Measurements from ENCODE around the gene SFXN5. TPM values are rescaled to one million over a fixed set of nuclear protein-coding genes. Genes with fewer than 3 reads are reported as not detected.

The SFXN5 gene
- total and polyA plus RNA-seq, 2 of the 4 experiments (the other 2 are of a cell fraction) = 8.6 to 17.0 TPM

DNA sequence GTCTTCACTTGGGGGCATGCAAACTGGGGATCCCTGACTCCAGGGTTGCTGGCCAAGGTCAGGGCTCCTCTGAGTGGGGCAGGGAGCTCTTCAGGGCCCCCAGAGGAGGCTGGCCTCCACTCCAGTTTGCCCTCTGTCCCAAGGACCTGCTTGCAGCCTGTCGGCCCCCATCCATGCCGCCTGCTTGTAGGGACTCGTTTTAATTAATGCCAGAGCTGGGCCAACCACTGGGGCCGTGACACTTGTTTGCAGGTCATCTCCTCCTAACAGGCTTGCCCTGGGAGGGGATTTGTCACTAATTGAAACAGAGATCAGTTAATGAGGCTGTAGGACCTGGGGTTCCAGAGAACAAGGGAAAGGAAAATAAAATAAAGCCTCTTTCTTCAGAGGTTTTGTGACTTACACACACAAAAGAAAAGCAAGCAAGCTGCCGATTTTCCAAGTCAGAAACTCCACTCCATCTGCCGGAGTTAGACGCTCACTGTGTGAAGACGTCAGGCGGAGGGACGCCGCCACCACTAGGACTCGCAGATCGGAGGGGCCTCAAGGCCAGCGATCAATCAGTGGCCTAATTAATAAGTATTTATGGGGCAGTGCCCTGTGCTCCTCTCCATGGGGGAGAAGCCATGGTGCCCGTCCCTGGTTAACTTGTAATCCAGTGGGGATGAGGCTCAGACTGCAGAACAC, 75.9 kb downstream of the SFXN5 start:
- Histone ChIP-seq H3K4me1 (ENCODE audit: control insufficient read depth, insufficient read depth, low read length) (peaks cover 8% of the 10 kb centered on the region), H3K27ac (ENCODE audit: insufficient read depth, low read length) (no peak overlapping the region), H2BK20ac (ENCODE audit: low read depth, low read length) (no peak overlapping the region), H3K36me3 (ENCODE audit: control insufficient read depth, insufficient read depth, low read length) (no peaks in the 10 kb centered on the region), H3K4me2 (ENCODE audit: low read depth, low read length) (no peak overlapping the region), H3K9me3 (ENCODE audit: control insufficient read depth, insufficient read depth, low read length) (no peaks in the 10 kb centered on the region), H3K79me1 (ENCODE audit: low read depth in 1 of 2, low read length in 2 of 2) (no peaks in the 10 kb centered on the region), H4K8ac (ENCODE audit: low read depth in 2 of 2, low read length in 2 of 2) (no peak overlapping the region), H3K23ac (ENCODE audit: low read depth, low read length) (no peak overlapping the region), H3K27me3 (ENCODE audit: control insufficient read depth, insufficient read depth, low read length) (no peaks in the 10 kb centered on the region), H2BK5ac (ENCODE audit: low read depth, low read length, poor library complexity, severe bottlenecking) (no peak overlapping the region), H2AFZ (replicated peaks; ENCODE audit: low read length, poor library complexity) (no peak overlapping the region), H2BK120ac (ENCODE audit: low read depth, low read length) (no peak overlapping the region), H2BK15ac (ENCODE audit: low read depth, low read length) (no peak overlapping the region), H2AK5ac (ENCODE audit: low read depth, low read length) (no peak overlapping the region), H4K20me1 (ENCODE audit: insufficient read depth, low read length) (no peaks in the 10 kb centered on the region), H3K14ac (replicated peaks; ENCODE audit: low read depth, low read length) (no peak overlapping the region), H3K9me1 (ENCODE audit: insufficient read depth, low read length) (peaks cover 8% of the 10 kb centered on the region), H2AK9ac (replicated peaks; ENCODE audit: low read depth, low read length, poor library complexity) (no peak overlapping the region), H3K4ac (ENCODE audit: low read depth, low read length) (no peak overlapping the region), H4K5ac (ENCODE audit: low read depth, low read length) (no peak overlapping the region), H4K91ac (ENCODE audit: insufficient read depth, low read depth, low read length) (no peak overlapping the region), H3K18ac (ENCODE audit: low read depth, low read length) (no peak overlapping the region), H3K4me3 (ENCODE audit: insufficient read depth, low read depth, low read length) (no peak overlapping the region), H3K56ac (ENCODE audit: extremely low read depth, insufficient read depth, low read length) (no peak overlapping the region), H3K9ac (ENCODE audit: low read depth, low read length) (no peak overlapping the region)
- CTCF ChIA-PET = no interaction called here
- intact Hi-C loops (cut with micrococcal nuclease) (no loop called here), in situ Hi-C loops (cut with MboI; ENCODE audit: low sequenced_read_pairs) (loop anchor here (5.0 kb wide), 1 partner anchor 162 kb away; no protein-coding TSS in a partner anchor), dilution Hi-C loops (cut with HindIII; ENCODE audit: low sequenced_read_pairs, unreplicated experiment) (no loop called here)
- no peak for ATAC-seq (ENCODE audit: low read depth)
- no peak for DNase-seq
- WGBS, 2 experiments (ENCODE audit: extremely low coverage in 2 of 2, insufficient read length in 1 of 2) = 47% methylated on average over 3 of the region's 15 CpGs; no CpG with 5 or more reads in 1 of the 2 experiments
- no TSS peak for BruUV-seq (replicated peaks)
- POLR2A ChIA-PET (ENCODE audit: unreplicated experiment) = no interaction called here
- TF ChIP-seq RAD21 (IDR thresholded peaks at IDR 0.05; ENCODE audit: low read length) = no peak
- no peak for TF ChIP-seq FOS (IDR thresholded peaks at IDR 0.05; ENCODE audit: low read depth, low read length)
- no peak for TF ChIP-seq POLR2A (IDR thresholded peaks at IDR 0.05; ENCODE audit: low read depth, low read length)
- TF ChIP-seq MAFK (IDR thresholded peaks at IDR 0.05; ENCODE audit: low read depth, low read length) = no peak
- no peak for TF ChIP-seq BHLHE40 (IDR thresholded peaks at IDR 0.05; ENCODE audit: low read depth, low read length)
- no peak for TF ChIP-seq CEBPB (IDR thresholded peaks at IDR 0.05; ENCODE audit: low read depth, low read length)
- no peak for TF ChIP-seq MXI1 (IDR thresholded peaks at IDR 0.05; ENCODE audit: borderline replicate concordance, low read depth, low read length)
- no peak for TF ChIP-seq RCOR1 (IDR thresholded peaks at IDR 0.05; ENCODE audit: insufficient replicate concordance, low read length)
- TF ChIP-seq CTCF (conservative IDR thresholded peaks at IDR 0.05; ENCODE audit: low read depth, low read length) = no peak
- no peak for TF ChIP-seq CHD1 (IDR thresholded peaks at IDR 0.05; ENCODE audit: low read depth, low read length)
- no peak for TF ChIP-seq SMC3 (IDR thresholded peaks at IDR 0.05; ENCODE audit: low read depth, low read length)
- no peak for TF ChIP-seq RFX5 (IDR thresholded peaks at IDR 0.05; ENCODE audit: low read depth, low read length)
- TF ChIP-seq MAZ (IDR thresholded peaks at IDR 0.05; ENCODE audit: borderline replicate concordance, low read depth, low read length) = no peak
- TF ChIP-seq ELK1 (IDR thresholded peaks at IDR 0.05; ENCODE audit: borderline replicate concordance, low read depth, low read length) = no peak
- TF ChIP-seq NFE2L2 (IDR thresholded peaks at IDR 0.05; ENCODE audit: low read depth, low read length) = no peak
- TF ChIP-seq USF2 (IDR thresholded peaks at IDR 0.05; ENCODE audit: low read depth, low read length) = no peak

All from IMR-90 (cell line).